ENCODE measurements around the gene FAF1. TPM values are rescaled to one million over a fixed set of nuclear protein-coding genes. Genes with fewer than 3 reads are reported as not detected.
A peak's percentile ranks its signal among the peaks of the same experiment; 100 is the strongest.
"Not testable (repeated sequence)": the region's sequence is repeated elsewhere in the genome, so short reads cannot be mapped to it uniquely, and the experiment has no call there.

The FAF1 gene
- total RNA-seq, 2 donors from 2014 or later, result 71.2 to 76.8 TPM

- intact Hi-C loops (cut with DNase I), result loop anchor here in 1 of 2 donors (10.0 kb wide), 1 partner anchor 121 kb away; no protein-coding TSS in a partner anchor
Measured at GRCh38 chr1:50923564-50923963, 36.5 kb downstream of the FAF1 start.

GRCh38 chr1:50921029-50921428 is 39.0 kb downstream of the FAF1 start:
- peak in 1 of 2 donors; percentile 26 for ATAC-seq

More at GRCh38 chr1:50923564-50923963, 36.5 kb downstream of the FAF1 start:
- no peak for ATAC-seq
- no peak for DNase-seq

GRCh38 chr1:50920409-50920808 is 39.7 kb downstream of the FAF1 start:
- no peak for ATAC-seq
- intact Hi-C loops (cut with DNase I), result loop anchor here in 1 of 2 donors (10.0 kb wide), 1 partner anchor 124 kb away; no protein-coding TSS in a partner anchor
- DNase-seq, result no peak

More at GRCh38 chr1:50921029-50921428, 39.0 kb downstream of the FAF1 start:
- no peak for DNase-seq
- intact Hi-C loops (cut with DNase I), result loop anchor here in 1 of 2 donors (10.0 kb wide), 1 partner anchor 124 kb away; no protein-coding TSS in a partner anchor

GRCh38 chr1:50917138-50918137 is 42.6 kb downstream of the FAF1 start:
- intact Hi-C loops (cut with DNase I), result no loop called here
- ATAC-seq, result no peak
- DNase-seq, result no peak

GRCh38 chr1:50915621-50916020 is 44.4 kb downstream of the FAF1 start:
- DNase-seq (no peak), ATAC-seq (no peak)
- intact Hi-C loops (cut with DNase I), result no loop called here

GRCh38 chr1:50913954-50914353 is 46.1 kb downstream of the FAF1 start:
- DNase-seq (no peak), ATAC-seq (no peak)
- intact Hi-C loops (cut with DNase I), result no loop called here

GRCh38 chr1:50910356-50910755 is 49.7 kb downstream of the FAF1 start:
- intact Hi-C loops (cut with DNase I); ATAC-seq; DNase-seq: not testable (repeated sequence)

GRCh38 chr1:50907610-50908009 is 52.5 kb downstream of the FAF1 start:
- intact Hi-C loops (cut with DNase I); ATAC-seq: not testable (repeated sequence)

GRCh38 chr1:50906050-50906449 is 54.0 kb downstream of the FAF1 start:
- DNase-seq; ATAC-seq; intact Hi-C loops (cut with DNase I): not testable (repeated sequence)

More at GRCh38 chr1:50907610-50908009, 52.5 kb downstream of the FAF1 start:
- not testable (repeated sequence) for DNase-seq

GRCh38 chr1:50902419-50902818 is 57.6 kb downstream of the FAF1 start:
- intact Hi-C loops (cut with DNase I), result no loop called here
- DNase-seq (no peak), ATAC-seq (no peak)

GRCh38 chr1:50901872-50902271 is 58.2 kb downstream of the FAF1 start:
- ATAC-seq, result no peak
- DNase-seq, result no peak
- intact Hi-C loops (cut with DNase I), result no loop called here

- DNase-seq, result no peak
- intact Hi-C loops (cut with DNase I), result no loop called here
- ATAC-seq, result no peak
Measured at GRCh38 chr1:50898773-50899172, 61.3 kb downstream of the FAF1 start.

- intact Hi-C loops (cut with DNase I), result no loop called here
- ATAC-seq (no peak), DNase-seq (no peak)
Measured at GRCh38 chr1:50894340-50894739, 65.7 kb downstream of the FAF1 start.

GRCh38 chr1:50893466-50893865 is 66.6 kb downstream of the FAF1 start:
- ATAC-seq (peak in 1 of 2 donors; percentile 47), DNase-seq (no peak)
- intact Hi-C loops (cut with DNase I), result no loop called here

- ATAC-seq; intact Hi-C loops (cut with DNase I); DNase-seq: not testable (repeated sequence)
Measured at GRCh38 chr1:50887555-50887954, 72.5 kb downstream of the FAF1 start.

- intact Hi-C loops (cut with DNase I), result no loop called here
- DNase-seq, result no peak
- no peak for ATAC-seq
Measured at GRCh38 chr1:50880373-50880772, 79.7 kb downstream of the FAF1 start.

GRCh38 chr1:50879137-50879536 is 80.9 kb downstream of the FAF1 start:
- DNase-seq (no peak), ATAC-seq (no peak)
- intact Hi-C loops (cut with DNase I), result no loop called here

- ATAC-seq (no peak), DNase-seq (no peak)
- intact Hi-C loops (cut with DNase I), result no loop called here
Measured at GRCh38 chr1:50878434-50878833, 81.6 kb downstream of the FAF1 start.

- intact Hi-C loops (cut with DNase I), result no loop called here
- no peak for DNase-seq
- ATAC-seq, result no peak
Measured at GRCh38 chr1:50877641-50878040, 82.4 kb downstream of the FAF1 start.

GRCh38 chr1:50873458-50874187 is 86.4 kb downstream of the FAF1 start:
- intact Hi-C loops (cut with DNase I), result no loop called here
- DNase-seq, result peak; percentile 39

More at GRCh38 chr1:50873458-50874187, 86.4 kb downstream of the FAF1 start:
- ATAC-seq, result peak in 1 of 2 donors; percentile 40

Measured in left cardiac atrium (tissue), 4 donors.